ENCODE results near the gene GPALPP1. TPM values are rescaled to one million over a fixed set of nuclear protein-coding genes. Genes with fewer than 3 reads are reported as not detected.

Gene GPALPP1
- total and polyA plus RNA-seq, 5 experiments from 2014 or later: 13.5 to 41.2 (median 23.5) TPM

DNA sequence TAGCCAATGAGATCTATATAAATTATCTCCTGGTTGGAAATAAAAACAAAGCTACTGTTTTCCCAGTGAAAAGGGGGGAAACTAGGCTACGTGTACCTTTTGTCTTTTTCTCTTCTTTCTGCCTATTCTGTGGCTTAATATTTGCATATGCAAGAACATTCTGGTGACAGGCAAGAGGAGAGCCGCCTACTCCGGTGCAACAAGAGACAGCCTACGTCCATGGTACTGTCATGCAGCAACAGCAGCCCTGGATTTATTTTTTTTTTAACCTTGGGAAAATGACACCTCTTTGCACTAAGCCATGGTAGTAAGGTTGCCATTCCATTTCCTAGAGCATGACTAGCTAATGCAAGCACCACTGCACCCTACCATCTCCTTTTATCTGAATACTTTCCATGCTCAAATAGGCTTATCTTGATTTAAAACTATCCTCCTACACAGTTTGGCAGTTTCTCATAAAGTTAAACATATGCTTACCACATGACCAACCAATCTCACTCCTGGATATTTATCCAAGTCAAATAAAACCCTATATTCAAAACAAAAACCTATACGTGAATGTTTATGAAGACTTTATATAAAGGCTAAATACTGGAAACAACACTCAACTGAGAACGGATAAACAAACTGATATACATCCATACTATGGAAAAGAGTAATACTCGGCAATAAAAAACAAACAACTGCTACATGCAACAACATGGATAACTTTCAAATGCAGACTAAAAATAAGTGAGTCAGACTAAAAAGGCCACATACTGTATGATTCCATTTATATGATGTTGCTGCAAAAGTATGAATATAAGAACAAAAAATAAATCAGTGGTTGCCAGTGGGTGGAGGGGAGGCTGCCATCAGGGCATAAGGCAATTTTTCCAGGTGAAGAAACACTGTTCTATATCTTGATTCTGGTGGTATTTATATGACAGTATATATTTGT is 17.4 kb upstream of the GPALPP1 start:
- Mint-ChIP-seq H3K4me3 (no peak overlapping the region), H3K4me1 (peaks cover 0 to 4% (median 0%) of the 10 kb centered on the region in 4 donors)
- POLR2A ChIA-PET: no interaction called here

DNA sequence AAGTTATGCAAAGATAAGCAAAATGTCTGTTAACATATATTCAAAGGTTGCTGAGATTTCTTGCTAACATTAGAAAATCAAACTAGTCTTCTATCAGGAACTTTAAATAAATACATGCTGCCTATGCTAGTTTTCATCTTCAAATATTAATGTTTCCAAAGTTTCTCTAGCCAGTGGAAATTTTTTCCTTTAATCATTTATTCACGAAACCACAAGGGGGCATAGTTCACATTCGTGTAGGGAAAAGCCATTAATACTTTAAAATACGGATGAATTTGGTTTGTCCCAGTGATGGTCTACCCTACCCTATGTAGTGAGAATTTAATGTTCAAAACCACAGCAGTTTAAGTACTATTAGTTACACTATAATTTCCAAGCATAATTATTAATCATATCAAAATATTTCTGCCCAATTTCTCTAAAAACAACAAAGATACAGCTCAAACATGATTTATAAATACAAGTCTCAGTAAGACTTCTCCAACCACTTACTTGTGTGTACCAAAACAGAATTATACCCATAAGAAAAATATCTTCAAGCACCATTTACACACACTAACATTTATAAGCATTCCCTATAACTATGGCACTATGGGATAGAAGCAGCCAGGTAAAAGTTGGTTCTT is 16.3 kb upstream of the GPALPP1 start:
- Mint-ChIP-seq H3K27me3 (no peaks in the 10 kb centered on the region), H3K9me3 (no peaks in the 10 kb centered on the region), H3K36me3 (peaks cover 0 to 33% (median 11%) of the 10 kb centered on the region in 3 donors), H3K4me3 (no peak overlapping the region), H3K27ac (no peak overlapping the region), H3K4me1 (peaks cover 0 to 1% (median 0%) of the 10 kb centered on the region in 4 donors)
- POLR2A ChIA-PET: no interaction called here
- ATAC-seq: no peak
- peak in 3 of 10 donors; percentile 7 to 11 (median 8) for DNase-seq

More for the DNA sequence above, 17.4 kb upstream of the GPALPP1 start:
- H3K36me3 Mint-ChIP-seq: peaks cover 0 to 34% (median 8%) of the 10 kb centered on the region in 3 donors
- no peak overlapping the region for H3K27ac Mint-ChIP-seq
- no peaks in the 10 kb centered on the region for H3K27me3 Mint-ChIP-seq
- DNase-seq: no peak
- ATAC-seq: no peak
- no peaks in the 10 kb centered on the region for H3K9me3 Mint-ChIP-seq

DNA sequence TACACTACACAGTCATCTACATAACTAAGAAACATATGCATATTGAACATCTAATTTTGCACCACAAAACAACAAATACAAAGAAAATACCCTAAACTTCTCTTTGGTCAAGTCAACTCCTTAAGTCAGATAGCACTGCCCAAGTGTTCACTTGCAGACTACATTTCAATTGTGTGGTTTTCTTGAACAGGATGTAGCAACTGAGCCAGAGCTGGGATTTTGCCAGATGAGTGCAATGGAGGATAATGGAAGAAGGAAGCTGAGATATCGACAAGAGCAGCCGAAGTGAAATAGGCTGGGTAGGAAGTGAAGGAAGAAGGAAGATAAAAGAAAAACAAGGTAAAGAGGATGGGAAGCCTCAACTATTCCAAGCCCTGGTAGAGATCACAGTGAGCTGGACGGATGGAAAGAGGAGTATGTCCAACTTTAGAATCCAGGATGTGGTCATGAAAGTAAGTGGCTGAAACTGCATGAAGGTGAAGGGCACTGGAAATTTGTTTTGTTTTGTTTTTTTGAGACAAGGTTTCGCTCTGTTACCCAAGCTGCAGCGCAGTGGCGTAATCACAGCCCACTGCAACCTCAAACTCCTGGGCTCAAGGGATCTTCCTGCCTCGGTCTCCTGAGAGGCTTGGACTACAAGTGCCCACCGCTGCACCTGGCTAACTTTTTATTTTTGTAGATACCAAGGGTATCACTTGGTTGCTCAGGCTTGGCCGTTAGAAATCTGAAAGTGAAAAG is 15.1 kb upstream of the GPALPP1 start:
- Mint-ChIP-seq H3K36me3 (peaks cover 0 to 36% (median 15%) of the 10 kb centered on the region in 3 donors), H3K9me3 (no peaks in the 10 kb centered on the region), H3K27ac (no peak overlapping the region), H3K27me3 (no peaks in the 10 kb centered on the region), H3K4me3 (no peak overlapping the region), H3K4me1 (peaks cover 0 to 1% (median 0%) of the 10 kb centered on the region in 4 donors)
- POLR2A ChIA-PET: interaction anchor here (0.6 kb wide), 1 partner anchor 57 kb away, joined by 3 read pairs; no protein-coding TSS in a partner anchor
- no peak for ATAC-seq
- no peak for DNase-seq

DNA sequence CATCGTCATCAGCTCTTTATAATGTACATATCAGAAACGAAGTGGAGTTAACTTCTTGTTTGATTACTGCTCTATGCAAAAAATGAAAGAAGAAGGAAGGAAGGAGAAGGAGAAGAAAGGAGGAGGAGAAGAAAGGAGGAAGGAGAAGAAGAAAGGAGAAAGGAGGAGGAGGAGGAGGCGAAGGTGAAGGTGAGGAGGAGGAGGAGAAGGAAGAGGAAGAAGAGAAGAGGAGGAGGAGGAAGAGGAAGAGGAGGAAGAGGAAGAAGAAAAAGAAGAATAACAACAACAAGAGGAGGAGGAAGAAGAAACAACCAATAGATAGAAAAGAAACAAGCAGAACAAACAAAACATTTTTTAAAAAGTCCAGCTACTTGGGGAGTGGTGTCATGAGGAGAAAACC is 13.1 kb upstream of the GPALPP1 start:
- no peak for DNase-seq
- H3K4me3 Mint-ChIP-seq: no peak overlapping the region
- no peaks in the 10 kb centered on the region for H3K9me3 Mint-ChIP-seq
- POLR2A ChIA-PET: no interaction called here
- H3K27ac Mint-ChIP-seq: no peak overlapping the region
- ATAC-seq: no peak
- H3K4me1 Mint-ChIP-seq: peaks cover 0 to 1% (median 0%) of the 10 kb centered on the region in 4 donors
- H3K27me3 Mint-ChIP-seq: no peaks in the 10 kb centered on the region
- peaks cover 0 to 48% (median 17%) of the 10 kb centered on the region in 3 donors for H3K36me3 Mint-ChIP-seq

DNA sequence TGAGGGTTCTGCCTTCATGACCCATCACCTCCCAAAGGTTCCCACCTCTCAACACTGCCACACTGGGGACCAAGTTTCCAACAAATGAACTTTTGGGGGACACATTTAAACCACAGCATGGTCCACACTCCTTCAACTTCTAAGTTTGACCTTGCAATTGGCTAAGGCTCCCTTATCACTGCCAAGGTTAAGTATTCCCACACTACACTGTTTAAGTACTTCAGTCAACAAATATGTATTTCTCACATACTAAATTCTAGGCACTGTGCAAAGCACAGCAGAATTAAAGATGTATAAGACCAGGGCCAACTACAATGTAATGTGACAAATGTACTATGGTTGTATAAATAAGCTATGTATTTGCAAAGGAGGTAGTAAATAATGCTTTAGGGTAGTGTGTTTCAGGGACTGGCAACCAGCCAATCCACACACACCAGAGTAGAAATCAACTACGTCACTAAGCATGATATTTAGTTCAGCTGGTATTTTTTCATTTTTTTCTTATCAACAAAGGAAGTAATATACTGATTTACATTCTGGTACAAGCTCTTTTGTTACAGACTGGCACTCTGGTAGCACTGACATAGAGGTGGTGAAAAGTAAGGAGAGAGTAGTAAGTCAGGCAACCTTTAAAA is 12.3 kb upstream of the GPALPP1 start:
- H3K36me3 Mint-ChIP-seq: peaks cover 0 to 40% (median 15%) of the 10 kb centered on the region in 3 donors
- H3K4me1 Mint-ChIP-seq: no peaks in the 10 kb centered on the region
- POLR2A ChIA-PET: no interaction called here
- H3K27ac Mint-ChIP-seq: no peak overlapping the region
- ATAC-seq (no peak), DNase-seq (no peak)
- H3K4me3 Mint-ChIP-seq: no peak overlapping the region
- H3K9me3 Mint-ChIP-seq: no peaks in the 10 kb centered on the region
- H3K27me3 Mint-ChIP-seq: no peaks in the 10 kb centered on the region

DNA sequence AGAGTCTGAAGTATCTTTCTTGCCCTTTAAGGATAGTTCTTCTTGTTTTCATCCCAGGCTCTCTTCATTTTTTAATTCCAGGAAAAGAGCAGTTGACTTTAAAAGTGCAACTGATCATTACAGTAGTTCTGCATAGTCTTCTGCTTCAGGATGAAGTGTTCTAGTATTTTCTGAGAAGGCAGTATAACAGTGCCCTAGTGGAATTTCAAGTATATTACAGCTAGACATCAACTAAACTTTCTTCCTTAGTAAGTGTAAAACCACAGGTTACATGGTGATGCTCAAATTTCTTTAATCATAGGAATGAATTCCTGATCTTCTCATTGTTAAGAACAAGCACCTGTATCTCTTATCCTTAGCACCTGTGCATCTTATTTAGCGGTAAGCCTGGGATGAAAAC is 11.0 kb upstream of the GPALPP1 start:
- Mint-ChIP-seq H3K36me3 (peaks cover 0 to 43% (median 15%) of the 10 kb centered on the region in 3 donors), H3K27ac (no peak overlapping the region), H3K4me3 (no peak overlapping the region), H3K27me3 (no peaks in the 10 kb centered on the region), H3K9me3 (no peaks in the 10 kb centered on the region), H3K4me1 (peaks cover 0 to 7% (median 3%) of the 10 kb centered on the region in 4 donors)
- DNase-seq (no peak), ATAC-seq (no peak)
- POLR2A ChIA-PET: no interaction called here

DNA sequence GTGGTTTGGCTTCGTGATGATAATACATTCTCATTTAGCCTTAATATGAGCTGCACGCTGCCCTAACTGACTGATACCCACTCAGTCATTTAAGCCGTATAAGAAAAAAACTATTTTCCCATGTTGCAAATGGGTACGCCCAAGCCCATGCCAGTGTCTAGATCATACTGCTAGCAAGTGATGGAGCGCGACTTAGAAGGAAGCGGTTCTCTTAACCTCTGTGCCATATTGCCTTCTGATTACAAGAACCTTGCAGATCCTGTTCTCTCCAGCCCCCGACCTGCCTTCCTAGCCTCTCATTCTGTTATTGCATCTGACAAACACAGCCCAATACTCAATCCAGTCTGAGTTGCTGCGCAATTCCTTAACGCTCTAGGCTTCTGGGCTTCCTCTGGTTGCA is 603 bp downstream of the GPALPP1 start:
- POLR2A ChIA-PET: interaction anchor here (1.6 kb wide), 1 partner anchor 72 kb away, joined by 7 read pairs; no protein-coding TSS in a partner anchor
- Mint-ChIP-seq H3K4me3 (peak overlapping the region; percentile 92 to 100 (median 98)), H3K9me3 (no peaks in the 10 kb centered on the region), H3K27ac (peak overlapping the region; percentile 93 to 100 (median 98)), H3K36me3 (peaks cover 0 to 18% (median 1%) of the 10 kb centered on the region in 3 donors), H3K4me1 (peaks cover 30 to 70% (median 66%) of the 10 kb centered on the region in 4 donors), H3K27me3 (peaks cover 0 to 2% (median 0%) of the 10 kb centered on the region in 5 donors)
- peak in 1 of 2 donors; percentile 11 for ATAC-seq
- no peak for DNase-seq

DNA sequence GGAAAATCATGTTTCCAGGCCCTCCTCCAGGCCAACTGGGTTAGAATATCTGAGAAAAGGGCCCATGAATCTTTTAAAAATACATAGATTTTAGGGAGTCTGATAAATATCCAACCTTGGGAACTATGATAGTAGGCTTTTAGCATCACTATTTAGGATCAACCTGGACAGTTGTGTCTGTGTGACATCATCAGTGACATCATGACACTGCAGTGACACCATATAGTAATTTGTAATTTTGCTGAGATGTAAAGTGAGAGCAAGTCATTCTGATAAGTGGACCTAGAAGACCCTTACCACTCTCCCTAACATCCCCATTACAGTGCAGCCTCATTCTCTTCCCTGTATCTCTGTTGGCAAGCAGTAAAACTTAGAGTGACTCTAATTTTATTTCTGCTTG is 14.1 kb downstream of the GPALPP1 start:
- POLR2A ChIA-PET: no interaction called here
- peaks cover 0 to 70% (median 14%) of the 10 kb centered on the region in 3 donors for H3K36me3 Mint-ChIP-seq
- ATAC-seq (no peak), DNase-seq (no peak)
- peaks cover 0 to 3% (median 2%) of the 10 kb centered on the region in 4 donors for H3K4me1 Mint-ChIP-seq
- no peak overlapping the region for H3K4me3 Mint-ChIP-seq
- H3K27ac Mint-ChIP-seq: peak overlapping the region in 1 of 10 donors; percentile 32
- no peaks in the 10 kb centered on the region for H3K27me3 Mint-ChIP-seq
- no peaks in the 10 kb centered on the region for H3K9me3 Mint-ChIP-seq

DNA sequence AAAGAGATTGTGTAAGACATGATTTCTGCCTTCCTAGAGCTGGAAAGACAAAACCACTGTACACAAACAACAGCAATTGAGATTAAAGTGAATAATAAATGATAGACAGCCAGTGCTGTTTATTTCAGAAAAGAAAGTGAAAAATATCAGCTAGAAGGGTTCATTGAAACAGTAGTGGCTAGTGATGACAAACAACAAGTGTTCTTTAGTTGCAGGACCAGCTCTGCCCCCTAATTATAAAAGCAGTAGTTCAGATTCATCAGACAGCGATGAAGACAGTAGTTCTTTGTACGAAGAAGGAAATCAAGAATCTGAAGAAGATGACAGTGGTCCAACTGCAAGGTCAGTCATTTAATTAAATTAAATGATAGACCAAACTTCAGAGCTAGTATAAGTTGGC is 14.8 kb downstream of the GPALPP1 start:
- DNase-seq: no peak
- ATAC-seq: no peak
- POLR2A ChIA-PET: no interaction called here
- H3K27ac Mint-ChIP-seq: no peak overlapping the region
- H3K27me3 Mint-ChIP-seq: no peaks in the 10 kb centered on the region
- H3K4me3 Mint-ChIP-seq: no peak overlapping the region
- peaks cover 0 to 2% (median 0%) of the 10 kb centered on the region in 4 donors for H3K4me1 Mint-ChIP-seq
- H3K36me3 Mint-ChIP-seq: peaks cover 0 to 72% (median 16%) of the 10 kb centered on the region in 3 donors
- H3K9me3 Mint-ChIP-seq: no peaks in the 10 kb centered on the region

DNA sequence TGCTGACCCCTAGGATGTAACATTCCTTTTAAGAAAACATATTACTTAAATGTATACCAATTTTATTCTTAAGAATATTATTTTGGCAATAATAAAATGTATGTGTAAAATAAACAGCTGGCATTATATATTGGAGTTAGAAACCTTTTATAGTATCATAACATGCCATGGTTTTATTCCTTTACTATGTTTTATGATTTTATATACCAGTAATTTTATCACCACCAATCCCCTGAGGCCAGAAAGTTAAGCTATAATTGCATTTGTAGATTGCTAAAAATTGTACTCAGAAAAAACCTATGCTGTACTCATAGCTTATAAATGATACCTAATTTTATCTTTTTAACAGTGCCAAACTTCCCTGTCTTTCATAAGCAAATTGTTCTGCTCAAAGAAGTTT is 17.9 kb downstream of the GPALPP1 start:
- no peaks in the 10 kb centered on the region for H3K9me3 Mint-ChIP-seq
- H3K36me3 Mint-ChIP-seq: peaks cover 5 to 75% (median 23%) of the 10 kb centered on the region in 3 donors
- DNase-seq (no peak), ATAC-seq (no peak)
- H3K27me3 Mint-ChIP-seq: no peaks in the 10 kb centered on the region
- no peak overlapping the region for H3K4me3 Mint-ChIP-seq
- no peak overlapping the region for H3K27ac Mint-ChIP-seq
- peaks cover 0 to 2% (median 0%) of the 10 kb centered on the region in 4 donors for H3K4me1 Mint-ChIP-seq
- POLR2A ChIA-PET: interaction anchor here (0.5 kb wide), 1 partner anchor 542 kb away, joined by 3 read pairs; no protein-coding TSS in a partner anchor

DNA sequence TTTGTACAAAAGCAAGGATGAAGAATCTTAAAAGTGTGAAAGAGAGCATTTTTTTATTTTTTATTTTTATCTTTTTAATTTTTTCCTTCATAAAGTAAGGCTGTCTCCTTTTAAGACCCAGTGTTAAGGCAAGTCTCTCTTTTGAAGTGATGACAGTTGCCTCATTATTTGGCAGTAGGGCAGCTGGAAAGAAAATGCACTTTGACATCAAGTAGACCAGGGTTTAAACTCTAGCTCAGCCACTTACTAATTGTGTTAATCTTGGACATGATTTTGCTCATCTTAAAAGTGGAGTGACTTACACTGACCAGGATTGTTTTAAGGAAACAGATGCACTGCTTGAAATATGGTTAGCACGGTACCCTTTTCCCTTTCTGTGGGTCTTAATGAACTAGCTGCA is 18.5 kb downstream of the GPALPP1 start:
- Mint-ChIP-seq H3K27ac (no peak overlapping the region), H3K27me3 (no peaks in the 10 kb centered on the region), H3K36me3 (peaks cover 5 to 73% (median 27%) of the 10 kb centered on the region in 3 donors), H3K4me1 (peaks cover 0 to 2% (median 0%) of the 10 kb centered on the region in 4 donors), H3K4me3 (no peak overlapping the region), H3K9me3 (no peaks in the 10 kb centered on the region)
- no peak for ATAC-seq
- POLR2A ChIA-PET: interaction anchor here (0.5 kb wide), 1 partner anchor 541 kb away, joined by 3 read pairs; no protein-coding TSS in a partner anchor
- DNase-seq: no peak

DNA sequence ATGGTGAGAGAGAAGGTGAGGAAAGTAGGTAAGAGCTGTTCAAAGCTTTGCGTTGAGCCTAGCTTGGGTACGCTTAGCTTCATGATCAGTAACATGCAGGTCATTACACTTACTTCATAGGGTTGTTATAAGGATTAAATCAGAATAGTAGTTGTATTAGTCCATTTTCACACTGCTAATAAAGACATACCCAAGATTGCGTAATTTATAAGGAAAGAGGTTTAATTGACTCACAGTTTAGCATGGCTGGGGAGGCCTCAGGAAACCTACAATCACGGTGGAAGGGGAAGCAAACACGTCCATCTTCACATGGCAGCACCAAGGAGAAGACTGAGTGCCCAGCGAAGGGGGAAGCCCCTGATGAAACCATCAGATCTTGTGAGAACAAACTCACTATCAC is 21.9 kb downstream of the GPALPP1 start:
- no peaks in the 10 kb centered on the region for H3K27me3 Mint-ChIP-seq
- H3K4me1 Mint-ChIP-seq: peaks cover 0 to 2% (median 0%) of the 10 kb centered on the region in 4 donors
- DNase-seq (no peak), ATAC-seq (no peak)
- no peaks in the 10 kb centered on the region for H3K9me3 Mint-ChIP-seq
- peaks cover 15 to 78% (median 31%) of the 10 kb centered on the region in 3 donors for H3K36me3 Mint-ChIP-seq
- H3K27ac Mint-ChIP-seq: peak overlapping the region in 1 of 10 donors; percentile 76
- no peak overlapping the region for H3K4me3 Mint-ChIP-seq
- POLR2A ChIA-PET: no interaction called here
